ENCODE results near the gene CCDC197.

DNA sequence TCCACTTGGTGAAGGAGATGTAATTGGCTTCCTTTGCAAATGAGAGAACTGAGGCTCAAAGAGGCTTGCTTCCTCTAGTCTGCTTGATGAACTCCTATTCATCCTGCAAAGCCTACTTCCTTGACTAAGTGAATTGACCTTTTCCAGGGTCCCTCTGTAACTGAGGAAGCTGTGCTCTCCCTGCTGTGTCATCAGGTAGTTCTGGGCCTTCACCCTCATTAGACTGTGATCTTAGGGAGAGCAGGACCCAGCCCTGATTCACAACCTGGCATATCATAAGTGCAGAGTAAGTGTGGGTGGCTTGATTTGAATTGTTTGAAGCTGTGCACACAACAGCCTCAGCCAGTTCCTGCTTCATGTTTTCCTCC lies 37.0 kb upstream of the CCDC197 start:
- TF ChIP-seq, protein P1, sequence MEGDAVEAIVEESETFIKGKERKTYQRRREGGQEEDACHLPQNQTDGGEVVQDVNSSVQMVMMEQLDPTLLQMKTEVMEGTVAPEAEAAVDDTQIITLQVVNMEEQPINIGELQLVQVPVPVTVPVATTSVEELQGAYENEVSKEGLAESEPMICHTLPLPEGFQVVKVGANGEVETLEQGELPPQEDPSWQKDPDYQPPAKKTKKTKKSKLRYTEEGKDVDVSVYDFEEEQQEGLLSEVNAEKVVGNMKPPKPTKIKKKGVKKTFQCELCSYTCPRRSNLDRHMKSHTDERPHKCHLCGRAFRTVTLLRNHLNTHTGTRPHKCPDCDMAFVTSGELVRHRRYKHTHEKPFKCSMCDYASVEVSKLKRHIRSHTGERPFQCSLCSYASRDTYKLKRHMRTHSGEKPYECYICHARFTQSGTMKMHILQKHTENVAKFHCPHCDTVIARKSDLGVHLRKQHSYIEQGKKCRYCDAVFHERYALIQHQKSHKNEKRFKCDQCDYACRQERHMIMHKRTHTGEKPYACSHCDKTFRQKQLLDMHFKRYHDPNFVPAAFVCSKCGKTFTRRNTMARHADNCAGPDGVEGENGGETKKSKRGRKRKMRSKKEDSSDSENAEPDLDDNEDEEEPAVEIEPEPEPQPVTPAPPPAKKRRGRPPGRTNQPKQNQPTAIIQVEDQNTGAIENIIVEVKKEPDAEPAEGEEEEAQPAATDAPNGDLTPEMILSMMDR (IDR thresholded peaks at IDR 0.05), result no peak
- TF ChIP-seq EZH2phosphoT487 (IDR thresholded peaks at IDR 0.05), result no peak

All from neural progenitor cell (in vitro differentiated cells).